Measurements from ENCODE around the gene PARPBP. TPM values are rescaled to one million over a fixed set of nuclear protein-coding genes. Genes with fewer than 3 reads are reported as not detected.

Gene PARPBP
- total and polyA plus RNA-seq, 2 experiments from 2014 or later: 37.3 to 44.8 TPM

- TF ChIP-seq CTCF (conservative IDR thresholded peaks at IDR 0.05; ENCODE audit: low read depth in 2 of 2): no peak
These were observed 23.1 kb upstream of the PARPBP start (continued) for GRCh38 chr12:102096855-102097254.

- no peak overlapping the region for H2AFZ ChIP-seq
- H3K4me3 ChIP-seq: no peak overlapping the region
- ATAC-seq (no peak), DNase-seq (ENCODE audit: low spot score) (no peak)
- no peak overlapping the region for H3K27ac ChIP-seq (ENCODE audit: low read depth)
- no peaks in the 10 kb centered on the region for H3K27me3 ChIP-seq (ENCODE audit: insufficient read depth)
- no peak overlapping the region for H3K27ac Mint-ChIP-seq
- H3K4me3 Mint-ChIP-seq: no peak overlapping the region
- no peak overlapping the region for H3K4me2 ChIP-seq
- no peaks in the 10 kb centered on the region; the same call in 1 of the 2 replicates for H4K20me1 ChIP-seq (replicated peaks; ENCODE audit: insufficient read depth)
- no peak for TF ChIP-seq NANOG (IDR thresholded peaks at IDR 0.05; ENCODE audit: borderline replicate concordance)
- no peak for TF ChIP-seq CTCF (conservative IDR thresholded peaks at IDR 0.05; ENCODE audit: low read depth in 2 of 2)
- TF ChIP-seq REST (IDR thresholded peaks at IDR 0.05; ENCODE audit: unreplicated experiment): no peak
- peaks cover 38% of the 10 kb centered on the region; the same call in 1 of the 2 replicates for H3K36me3 ChIP-seq (ENCODE audit: insufficient read depth)
- H3K4me1 ChIP-seq (ENCODE audit: insufficient read depth): no peaks in the 10 kb centered on the region
- H3K9me3 Mint-ChIP-seq: no peaks in the 10 kb centered on the region; the same call in 2 of the 3 replicates
- peaks cover 87% of the 10 kb centered on the region for H3K36me3 Mint-ChIP-seq (ENCODE audit: low read depth)
- peaks cover 8% of the 10 kb centered on the region for H3K79me2 ChIP-seq (replicated peaks; ENCODE audit: insufficient read depth)
- H3F3A ChIP-seq (replicated peaks; ENCODE audit: low read depth): no peaks in the 10 kb centered on the region
- no peaks in the 10 kb centered on the region for H3K27me3 Mint-ChIP-seq (ENCODE audit: insufficient read depth, low read depth, poor library complexity)
- H3K4me1 Mint-ChIP-seq: no peaks in the 10 kb centered on the region
- no peaks in the 10 kb centered on the region for H3K9me2 ChIP-seq (ENCODE audit: insufficient read depth)
These were observed 13.1 kb upstream of the PARPBP start for GRCh38 chr12:102106905-102107304.

- H2AFZ ChIP-seq: no peak overlapping the region
- no peaks in the 10 kb centered on the region for H3F3A ChIP-seq (replicated peaks; ENCODE audit: low read depth)
- no peaks in the 10 kb centered on the region for H3K27me3 ChIP-seq (ENCODE audit: insufficient read depth)
- no peaks in the 10 kb centered on the region for H3K27me3 Mint-ChIP-seq (ENCODE audit: insufficient read depth, low read depth, poor library complexity)
- no peak overlapping the region for H3K27ac ChIP-seq (ENCODE audit: low read depth)
- H3K27ac Mint-ChIP-seq: no peak overlapping the region
- peaks cover 8% of the 10 kb centered on the region for H3K79me2 ChIP-seq (replicated peaks; ENCODE audit: insufficient read depth)
- no peak overlapping the region for H3K4me3 ChIP-seq
- no peak for ATAC-seq
- no peaks in the 10 kb centered on the region for H3K9me2 ChIP-seq (ENCODE audit: insufficient read depth)
- H3K4me1 Mint-ChIP-seq: peaks cover 5% of the 10 kb centered on the region
- peaks cover 41% of the 10 kb centered on the region; the same call in 1 of the 2 replicates for H3K36me3 ChIP-seq (ENCODE audit: insufficient read depth)
- DNase-seq (ENCODE audit: low spot score): no peak
- H3K4me1 ChIP-seq (ENCODE audit: insufficient read depth): peaks cover 5% of the 10 kb centered on the region
- no peaks in the 10 kb centered on the region; the same call in 1 of the 2 replicates for H4K20me1 ChIP-seq (replicated peaks; ENCODE audit: insufficient read depth)
- no peak overlapping the region for H3K4me3 Mint-ChIP-seq
- peaks cover 80% of the 10 kb centered on the region for H3K36me3 Mint-ChIP-seq (ENCODE audit: low read depth)
- no peaks in the 10 kb centered on the region; the same call in 2 of the 3 replicates for H3K9me3 Mint-ChIP-seq
- H3K4me2 ChIP-seq: no peak overlapping the region
- no peak for TF ChIP-seq CTCF (conservative IDR thresholded peaks at IDR 0.05; ENCODE audit: low read depth in 2 of 2)
These were observed 12.0 kb upstream of the PARPBP start for GRCh38 chr12:102107970-102108369.

Measured in GM23338 (cell line).